ENCODE measurements around the gene PLAC8. TPM values are rescaled to one million over a fixed set of nuclear protein-coding genes. Genes with fewer than 3 reads are reported as not detected.
"Not testable (repeated sequence)": the region's sequence is repeated elsewhere in the genome, so short reads cannot be mapped to it uniquely, and the experiment has no call there.

Gene PLAC8
- total RNA-seq, 1 donor from 2014 or later: not detected

GRCh38 chr4:83089410-83090157 is 24.9 kb downstream of the PLAC8 start:
- intact Hi-C loops (cut with DNase I): no loop called here
- no peaks in the 10 kb centered on the region for H3K36me3 ChIP-seq
- H3K27me3 ChIP-seq: no peaks in the 10 kb centered on the region
- TF ChIP-seq, protein P1, sequence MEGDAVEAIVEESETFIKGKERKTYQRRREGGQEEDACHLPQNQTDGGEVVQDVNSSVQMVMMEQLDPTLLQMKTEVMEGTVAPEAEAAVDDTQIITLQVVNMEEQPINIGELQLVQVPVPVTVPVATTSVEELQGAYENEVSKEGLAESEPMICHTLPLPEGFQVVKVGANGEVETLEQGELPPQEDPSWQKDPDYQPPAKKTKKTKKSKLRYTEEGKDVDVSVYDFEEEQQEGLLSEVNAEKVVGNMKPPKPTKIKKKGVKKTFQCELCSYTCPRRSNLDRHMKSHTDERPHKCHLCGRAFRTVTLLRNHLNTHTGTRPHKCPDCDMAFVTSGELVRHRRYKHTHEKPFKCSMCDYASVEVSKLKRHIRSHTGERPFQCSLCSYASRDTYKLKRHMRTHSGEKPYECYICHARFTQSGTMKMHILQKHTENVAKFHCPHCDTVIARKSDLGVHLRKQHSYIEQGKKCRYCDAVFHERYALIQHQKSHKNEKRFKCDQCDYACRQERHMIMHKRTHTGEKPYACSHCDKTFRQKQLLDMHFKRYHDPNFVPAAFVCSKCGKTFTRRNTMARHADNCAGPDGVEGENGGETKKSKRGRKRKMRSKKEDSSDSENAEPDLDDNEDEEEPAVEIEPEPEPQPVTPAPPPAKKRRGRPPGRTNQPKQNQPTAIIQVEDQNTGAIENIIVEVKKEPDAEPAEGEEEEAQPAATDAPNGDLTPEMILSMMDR (IDR thresholded peaks at IDR 0.05): no peak
- no peak for TF ChIP-seq POLR2A (IDR thresholded peaks at IDR 0.05)
- no peak for TF ChIP-seq POLR2AphosphoS5 (IDR thresholded peaks at IDR 0.05; ENCODE audit: insufficient read depth in 1 of 2, low read depth in 1 of 2)
- no peak for DNase-seq (ENCODE audit: extremely low spot score in 2 of 2)
- H3K4me3 ChIP-seq: no peak overlapping the region
- H3K27ac ChIP-seq: no peak overlapping the region
- H3K9me3 ChIP-seq: no peaks in the 10 kb centered on the region
- no peaks in the 10 kb centered on the region for H3K4me1 ChIP-seq

DNA sequence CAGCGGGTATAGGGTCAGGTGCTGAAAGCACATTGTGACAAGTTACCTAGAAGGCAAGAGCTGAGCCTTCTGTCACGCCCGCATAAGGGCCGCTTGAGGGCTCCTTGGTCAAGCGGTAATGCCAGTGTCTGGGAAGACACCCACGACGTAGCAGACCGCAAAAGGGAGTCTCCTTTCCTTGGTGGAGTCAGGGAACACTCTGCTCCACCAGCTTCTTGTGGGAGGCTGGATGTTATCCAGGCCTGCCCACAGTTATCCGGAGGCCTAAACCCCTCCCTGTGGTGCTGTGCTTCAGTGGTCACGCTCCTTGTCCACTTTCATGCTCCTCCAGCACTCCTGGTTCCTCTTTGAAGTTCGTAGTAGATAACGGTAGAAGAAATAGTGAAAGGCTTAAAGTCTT is 29.6 kb downstream of the PLAC8 start:
- H3K36me3 ChIP-seq; H3K9me3 ChIP-seq; H3K4me1 ChIP-seq; H3K4me3 ChIP-seq; DNase-seq (ENCODE audit: extremely low spot score in 2 of 2); H3K27me3 ChIP-seq; intact Hi-C loops (cut with DNase I); H3K27ac ChIP-seq: not testable (repeated sequence)

- Histone ChIP-seq H3K36me3 (no peaks in the 10 kb centered on the region), H3K4me1 (no peaks in the 10 kb centered on the region), H3K27me3 (no peaks in the 10 kb centered on the region), H3K27ac (no peak overlapping the region), H3K4me3 (no peak overlapping the region), H3K9me3 (no peaks in the 10 kb centered on the region)
- no peak for TF ChIP-seq POLR2A (IDR thresholded peaks at IDR 0.05)
- TF ChIP-seq POLR2AphosphoS5 (IDR thresholded peaks at IDR 0.05; ENCODE audit: insufficient read depth in 1 of 2, low read depth in 1 of 2): no peak
- TF ChIP-seq, protein P1 (IDR thresholded peaks at IDR 0.05): no peak
- intact Hi-C loops (cut with DNase I): no loop called here
- no peak for DNase-seq (ENCODE audit: extremely low spot score in 2 of 2)
Observed at GRCh38 chr4:83083925-83084475, 30.5 kb downstream of the PLAC8 start.

DNA sequence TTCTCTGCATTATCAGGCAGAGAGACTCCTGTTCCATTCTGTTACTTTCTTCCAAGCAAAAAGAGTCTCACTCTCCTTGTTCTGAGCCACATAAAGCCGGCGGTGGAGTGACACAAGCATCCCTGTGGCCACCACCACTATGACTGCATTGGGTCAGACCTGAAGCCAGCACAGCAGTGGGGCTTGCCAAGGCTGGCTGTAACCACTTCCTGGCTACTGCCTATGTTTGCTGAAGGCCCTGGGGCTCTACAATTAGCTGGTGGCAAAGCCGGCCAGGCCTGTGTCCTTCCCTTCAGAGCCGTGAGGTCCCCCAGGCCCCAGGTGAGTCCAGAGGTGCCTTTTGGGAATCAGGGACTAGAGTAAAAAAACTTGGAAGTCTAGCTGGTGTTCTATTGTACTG is 31.8 kb downstream of the PLAC8 start:
- H3K27ac ChIP-seq: no peak overlapping the region
- H3K4me3 ChIP-seq: no peak overlapping the region
- intact Hi-C loops (cut with DNase I): no loop called here
- H3K36me3 ChIP-seq: no peaks in the 10 kb centered on the region
- H3K9me3 ChIP-seq: no peaks in the 10 kb centered on the region
- H3K4me1 ChIP-seq: no peaks in the 10 kb centered on the region
- H3K27me3 ChIP-seq: no peaks in the 10 kb centered on the region
- TF ChIP-seq POLR2AphosphoS5 (IDR thresholded peaks at IDR 0.05; ENCODE audit: insufficient read depth in 1 of 2, low read depth in 1 of 2) (no peak), POLR2A (IDR thresholded peaks at IDR 0.05) (no peak)
- TF ChIP-seq, protein P1 (IDR thresholded peaks at IDR 0.05): no peak
- DNase-seq (ENCODE audit: extremely low spot score in 2 of 2): no peak

DNA sequence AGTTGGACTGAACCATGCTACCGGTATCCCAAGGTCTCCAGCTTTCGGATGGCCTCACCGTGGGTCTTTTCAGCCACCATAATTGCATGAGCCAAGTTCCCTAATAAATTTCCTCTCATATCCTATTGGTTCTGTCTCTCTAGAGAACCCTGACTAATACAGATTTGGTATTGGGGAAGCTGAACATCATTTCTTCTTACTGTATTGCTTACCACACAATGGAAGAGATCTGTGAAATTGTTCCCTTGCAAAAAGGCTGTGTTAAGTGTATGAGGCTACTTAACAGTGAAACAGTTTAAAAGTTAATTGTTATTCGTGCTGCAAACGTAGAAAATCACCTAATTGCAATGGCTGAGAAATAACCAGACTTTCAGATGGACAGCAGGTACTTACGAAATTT is 34.0 kb downstream of the PLAC8 start:
- Histone ChIP-seq H3K4me3 (no peak overlapping the region), H3K27me3 (no peaks in the 10 kb centered on the region), H3K36me3 (no peaks in the 10 kb centered on the region), H3K27ac (no peak overlapping the region), H3K9me3 (no peaks in the 10 kb centered on the region), H3K4me1 (peaks cover 9% of the 10 kb centered on the region)
- TF ChIP-seq POLR2AphosphoS5 (IDR thresholded peaks at IDR 0.05; ENCODE audit: insufficient read depth in 1 of 2, low read depth in 1 of 2): no peak
- TF ChIP-seq, protein P1 (IDR thresholded peaks at IDR 0.05): no peak
- TF ChIP-seq POLR2A (IDR thresholded peaks at IDR 0.05): no peak
- intact Hi-C loops (cut with DNase I): no loop called here
- DNase-seq (ENCODE audit: extremely low spot score in 2 of 2): no peak
